ENCODE results near the gene TRERF1.

DNA sequence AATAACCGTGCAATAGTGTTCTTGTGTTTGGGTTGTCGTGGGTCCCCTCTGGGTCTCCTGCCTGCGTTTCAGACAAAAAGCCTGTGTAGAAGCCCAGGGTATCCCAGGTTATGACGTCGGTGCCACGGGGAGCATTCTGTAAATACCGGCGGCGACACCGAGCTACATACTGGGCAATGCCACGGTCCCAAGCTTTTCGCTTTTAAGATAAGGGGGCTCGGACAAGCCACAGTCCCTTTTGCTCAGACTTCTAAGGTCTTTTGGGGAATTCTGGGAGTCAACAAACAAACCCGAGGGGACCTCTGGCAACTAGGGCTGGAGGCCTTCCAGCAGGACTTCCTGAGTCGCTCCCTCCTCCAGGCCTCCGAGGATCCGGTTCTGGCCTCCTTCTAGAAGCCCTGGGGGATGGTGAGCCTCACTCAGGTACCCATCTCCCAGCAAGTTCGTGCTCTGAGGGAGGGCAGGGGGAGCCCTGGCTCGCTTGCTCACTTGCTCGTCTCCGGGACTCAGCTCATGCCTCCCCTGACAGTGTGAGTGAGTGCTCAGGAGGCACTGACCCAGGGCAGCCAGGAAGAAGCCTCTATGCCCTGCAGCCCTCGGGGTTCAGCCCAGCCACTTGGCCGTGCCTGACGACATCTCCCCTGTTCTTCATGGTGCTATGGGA lies 171.6 kb downstream of the TRERF1 start:
- no peak for TF ChIP-seq ZSCAN18 (tag by site-specific recombination; IDR thresholded peaks at IDR 0.05)
- no peak for TF ChIP-seq CTCF (tag by site-specific recombination; IDR thresholded peaks at IDR 0.05)
- no peak for TF ChIP-seq ZNF426 (tag by site-specific recombination; IDR thresholded peaks at IDR 0.05)
- no peak for TF ChIP-seq ZNF654 (tag by site-specific recombination; IDR thresholded peaks at IDR 0.05; ENCODE audit: low read depth)
- no peak for TF ChIP-seq ZBTB10 (tag by site-specific recombination; IDR thresholded peaks at IDR 0.05)
- no peak for TF ChIP-seq ZNF670 (tag by site-specific recombination; IDR thresholded peaks at IDR 0.05; ENCODE audit: low read depth)
- TF ChIP-seq ZEB2 (tag by site-specific recombination; IDR thresholded peaks at IDR 0.05): no peak
- TF ChIP-seq, protein P1, sequence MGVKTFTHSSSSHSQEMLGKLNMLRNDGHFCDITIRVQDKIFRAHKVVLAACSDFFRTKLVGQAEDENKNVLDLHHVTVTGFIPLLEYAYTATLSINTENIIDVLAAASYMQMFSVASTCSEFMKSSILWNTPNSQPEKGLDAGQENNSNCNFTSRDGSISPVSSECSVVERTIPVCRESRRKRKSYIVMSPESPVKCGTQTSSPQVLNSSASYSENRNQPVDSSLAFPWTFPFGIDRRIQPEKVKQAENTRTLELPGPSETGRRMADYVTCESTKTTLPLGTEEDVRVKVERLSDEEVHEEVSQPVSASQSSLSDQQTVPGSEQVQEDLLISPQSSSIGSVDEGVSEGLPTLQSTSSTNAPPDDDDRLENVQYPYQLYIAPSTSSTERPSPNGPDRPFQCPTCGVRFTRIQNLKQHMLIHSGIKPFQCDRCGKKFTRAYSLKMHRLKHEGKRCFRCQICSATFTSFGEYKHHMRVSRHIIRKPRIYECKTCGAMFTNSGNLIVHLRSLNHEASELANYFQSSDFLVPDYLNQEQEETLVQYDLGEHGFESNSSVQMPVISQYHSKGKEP (tag by site-specific recombination; IDR thresholded peaks at IDR 0.05): no peak
- TF ChIP-seq ZNF394 (tag by site-specific recombination; IDR thresholded peaks at IDR 0.05; ENCODE audit: borderline replicate concordance): no peak
- no peak for TF ChIP-seq ZNF324 (tag by site-specific recombination; IDR thresholded peaks at IDR 0.05)
- no peak for TF ChIP-seq ZNF560 (tag by site-specific recombination; IDR thresholded peaks at IDR 0.05; ENCODE audit: borderline replicate concordance)
- TF ChIP-seq, protein P2, sequence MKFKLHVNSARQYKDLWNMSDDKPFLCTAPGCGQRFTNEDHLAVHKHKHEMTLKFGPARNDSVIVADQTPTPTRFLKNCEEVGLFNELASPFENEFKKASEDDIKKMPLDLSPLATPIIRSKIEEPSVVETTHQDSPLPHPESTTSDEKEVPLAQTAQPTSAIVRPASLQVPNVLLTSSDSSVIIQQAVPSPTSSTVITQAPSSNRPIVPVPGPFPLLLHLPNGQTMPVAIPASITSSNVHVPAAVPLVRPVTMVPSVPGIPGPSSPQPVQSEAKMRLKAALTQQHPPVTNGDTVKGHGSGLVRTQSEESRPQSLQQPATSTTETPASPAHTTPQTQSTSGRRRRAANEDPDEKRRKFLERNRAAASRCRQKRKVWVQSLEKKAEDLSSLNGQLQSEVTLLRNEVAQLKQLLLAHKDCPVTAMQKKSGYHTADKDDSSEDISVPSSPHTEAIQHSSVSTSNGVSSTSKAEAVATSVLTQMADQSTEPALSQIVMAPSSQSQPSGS (tag by site-specific recombination; IDR thresholded peaks at IDR 0.05; ENCODE audit: low read depth): no peak
- TF ChIP-seq, protein P3, sequence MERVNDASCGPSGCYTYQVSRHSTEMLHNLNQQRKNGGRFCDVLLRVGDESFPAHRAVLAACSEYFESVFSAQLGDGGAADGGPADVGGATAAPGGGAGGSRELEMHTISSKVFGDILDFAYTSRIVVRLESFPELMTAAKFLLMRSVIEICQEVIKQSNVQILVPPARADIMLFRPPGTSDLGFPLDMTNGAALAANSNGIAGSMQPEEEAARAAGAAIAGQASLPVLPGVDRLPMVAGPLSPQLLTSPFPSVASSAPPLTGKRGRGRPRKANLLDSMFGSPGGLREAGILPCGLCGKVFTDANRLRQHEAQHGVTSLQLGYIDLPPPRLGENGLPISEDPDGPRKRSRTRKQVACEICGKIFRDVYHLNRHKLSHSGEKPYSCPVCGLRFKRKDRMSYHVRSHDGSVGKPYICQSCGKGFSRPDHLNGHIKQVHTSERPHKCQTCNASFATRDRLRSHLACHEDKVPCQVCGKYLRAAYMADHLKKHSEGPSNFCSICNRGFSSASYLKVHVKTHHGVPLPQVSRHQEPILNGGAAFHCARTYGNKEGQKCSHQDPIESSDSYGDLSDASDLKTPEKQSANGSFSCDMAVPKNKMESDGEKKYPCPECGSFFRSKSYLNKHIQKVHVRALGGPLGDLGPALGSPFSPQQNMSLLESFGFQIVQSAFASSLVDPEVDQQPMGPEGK (tag by site-specific recombination; IDR thresholded peaks at IDR 0.05): no peak
